Activated naive CD4-positive, alpha-beta T cell treated with anti-CD3 and anti-CD28 coated beads for 36 hours (primary cell): ENCODE measurements around the gene HSPB9. TPM values are rescaled to one million over a fixed set of nuclear protein-coding genes. Genes with fewer than 3 reads are reported as not detected.

Source experiments
- CTCF ChIA-PET: fragments of 350-600 bp; sonication (Branson Sonifier 250); formaldehyde crosslinking; loops from one replicate; lab custom pipeline; 2021; ENCODE audit warnings: antibody characterized with exemption; lab: Charles Lee
- DNase-seq: peaks from one replicate; pipeline ENCODE4 v3.0.0-alpha.2; 2020
- H3K27ac Mint-ChIP-seq: one replicate; pipeline ENCODE4 v1.8.0; 2021; ENCODE audit warnings: mild to moderate bottlenecking, mixed read lengths
- H3K27me3 Mint-ChIP-seq: one replicate; pipeline ENCODE4 v1.8.0; 2021; ENCODE audit warnings: low read depth, mixed read lengths
- H3K36me3 Mint-ChIP-seq: one replicate; pipeline ENCODE4 v1.8.0; 2021; ENCODE audit warnings: low read depth, mixed read lengths
- H3K4me1 Mint-ChIP-seq: one replicate; pipeline ENCODE4 v1.8.0; 2021; ENCODE audit warnings: low read depth, mixed read lengths
- H3K4me3 Mint-ChIP-seq: one replicate; pipeline ENCODE4 v1.8.0; 2021; ENCODE audit warnings: mild to moderate bottlenecking, moderate library complexity, mixed read lengths
- H3K9me3 Mint-ChIP-seq: one replicate; pipeline ENCODE4 v1.8.0; 2021; ENCODE audit warnings: mixed read lengths
- intact Hi-C: fragments of 100-400 bp; cut with micrococcal nuclease; formaldehyde crosslinking; loops from one replicate; pipeline ENCODE4 v1.15.1; 2023
- total RNA-seq, 2 experiments: library from RNA; stranded (reverse); gene quantifications; one replicate each; pipeline ENCODE4 v1.2.3, GENCODE V29; 2021

The HSPB9 gene
- total RNA-seq, 2 experiments from 2014 or later: not detected

- Mint-ChIP-seq H3K27me3 (no peaks in the 10 kb centered on the region), H3K9me3 (no peaks in the 10 kb centered on the region), H3K4me1 (no peaks in the 10 kb centered on the region), H3K36me3 (no peaks in the 10 kb centered on the region), H3K4me3 (no peak overlapping the region), H3K27ac (no peak overlapping the region)
- no peak for DNase-seq
- CTCF ChIA-PET: interaction anchor here (0.5 to 3.2 kb wide), 6 partner anchors 17 to 287 kb away, joined by 3 to 11 read pairs (median 3); partner anchors contain the start of gene KCNH4
- intact Hi-C loops: no loop called here
These were observed 41.2 kb downstream of the HSPB9 start for GRCh38 chr17:42163696-42164407.

DNA sequence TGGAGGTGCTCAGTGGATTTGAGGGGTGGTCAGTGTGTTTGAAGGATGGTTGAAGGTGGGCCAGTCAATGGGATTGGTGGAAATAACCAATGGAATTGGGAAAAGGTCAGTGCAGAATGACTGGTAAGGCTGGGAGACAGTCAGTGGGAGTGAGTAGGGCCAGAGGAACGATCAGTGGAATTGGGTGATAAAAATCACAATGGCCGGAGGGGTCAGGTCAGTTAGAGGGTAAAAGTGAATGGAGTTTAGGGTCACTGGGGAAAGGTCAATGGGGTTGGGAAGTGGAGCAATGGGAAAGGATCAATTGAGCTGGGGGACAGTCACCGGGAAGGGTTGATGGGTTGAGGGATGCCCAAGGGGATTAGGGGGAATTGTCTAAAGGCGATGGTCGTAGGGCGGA is 43.1 kb downstream of the HSPB9 start:
- Mint-ChIP-seq H3K9me3 (no peaks in the 10 kb centered on the region), H3K27me3 (no peaks in the 10 kb centered on the region), H3K4me1 (no peaks in the 10 kb centered on the region), H3K4me3 (no peak overlapping the region), H3K27ac (no peak overlapping the region), H3K36me3 (no peaks in the 10 kb centered on the region)
- intact Hi-C loops: no loop called here
- CTCF ChIA-PET: no interaction called here
- no peak for DNase-seq

DNA sequence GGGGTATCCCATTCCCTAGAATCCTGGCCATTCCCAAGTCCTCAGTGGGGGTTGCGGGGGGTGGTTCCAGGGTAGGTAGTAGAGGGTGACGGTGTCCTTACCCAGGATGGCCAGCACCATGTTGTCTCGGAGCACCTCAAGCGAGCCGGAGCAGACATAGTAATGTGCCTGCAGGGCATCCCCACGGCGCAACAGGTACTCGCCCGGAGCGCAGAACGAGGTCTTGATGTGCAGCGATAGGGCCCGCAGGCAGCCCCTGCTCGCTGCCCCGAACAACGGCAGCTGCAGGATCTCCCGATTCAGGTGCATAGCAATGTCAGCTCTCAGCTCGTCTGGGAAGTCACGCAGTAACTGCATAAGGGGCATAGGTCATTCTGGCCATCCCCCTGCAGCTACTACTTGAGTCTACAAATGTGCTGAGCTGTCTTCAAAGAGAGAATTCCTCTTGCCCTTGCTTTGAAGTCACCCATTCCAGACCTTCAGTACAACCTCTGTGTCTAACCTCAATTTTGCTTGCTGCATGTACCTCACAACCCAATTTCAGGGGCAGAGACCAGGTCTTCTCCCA is 43.7 kb downstream of the HSPB9 start:
- intact Hi-C loops: no loop called here
- Mint-ChIP-seq H3K36me3 (no peaks in the 10 kb centered on the region), H3K4me3 (no peak overlapping the region), H3K27ac (no peak overlapping the region), H3K9me3 (no peaks in the 10 kb centered on the region), H3K4me1 (no peaks in the 10 kb centered on the region), H3K27me3 (no peaks in the 10 kb centered on the region)
- CTCF ChIA-PET: no interaction called here
- DNase-seq: no peak

DNA sequence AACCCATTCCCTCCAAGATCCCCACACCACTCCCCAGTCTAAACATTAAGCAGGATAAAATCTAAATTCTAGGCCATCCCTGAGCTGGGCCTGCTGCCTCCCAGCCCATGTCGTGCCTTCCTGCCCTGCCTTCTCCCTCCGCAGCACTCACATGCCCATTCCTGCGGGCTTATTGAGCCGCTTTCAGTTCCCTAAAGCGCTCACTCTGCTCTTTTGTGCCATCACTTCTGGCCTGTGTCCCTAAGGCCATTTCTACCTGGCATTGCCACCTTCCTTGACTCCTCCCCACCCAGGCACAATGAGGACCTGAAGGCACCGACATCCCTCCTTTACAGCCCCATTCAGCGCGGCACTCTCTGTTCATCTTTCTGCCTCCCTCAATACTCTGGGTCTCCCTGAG is 45.2 kb downstream of the HSPB9 start:
- no peak overlapping the region for H3K27ac Mint-ChIP-seq
- CTCF ChIA-PET: interaction anchor here (0.8 kb wide), 1 partner anchor 12 kb away, joined by 3 read pairs; no protein-coding TSS in a partner anchor

GRCh38 chr17:42169351-42169750 is 46.7 kb downstream of the HSPB9 start:
- CTCF ChIA-PET: no interaction called here
- no peaks in the 10 kb centered on the region for H3K27me3 Mint-ChIP-seq
- no peak overlapping the region for H3K4me3 Mint-ChIP-seq
- intact Hi-C loops: no loop called here
- H3K9me3 Mint-ChIP-seq: no peaks in the 10 kb centered on the region
- DNase-seq: no peak
- H3K4me1 Mint-ChIP-seq: no peaks in the 10 kb centered on the region
- H3K36me3 Mint-ChIP-seq: no peaks in the 10 kb centered on the region
- H3K27ac Mint-ChIP-seq: no peak overlapping the region

More for the DNA sequence above, 45.2 kb downstream of the HSPB9 start:
- Mint-ChIP-seq H3K36me3 (no peaks in the 10 kb centered on the region), H3K4me3 (no peak overlapping the region), H3K27me3 (no peaks in the 10 kb centered on the region), H3K9me3 (no peaks in the 10 kb centered on the region), H3K4me1 (no peaks in the 10 kb centered on the region)
- no peak for DNase-seq
- intact Hi-C loops: no loop called here

DNA sequence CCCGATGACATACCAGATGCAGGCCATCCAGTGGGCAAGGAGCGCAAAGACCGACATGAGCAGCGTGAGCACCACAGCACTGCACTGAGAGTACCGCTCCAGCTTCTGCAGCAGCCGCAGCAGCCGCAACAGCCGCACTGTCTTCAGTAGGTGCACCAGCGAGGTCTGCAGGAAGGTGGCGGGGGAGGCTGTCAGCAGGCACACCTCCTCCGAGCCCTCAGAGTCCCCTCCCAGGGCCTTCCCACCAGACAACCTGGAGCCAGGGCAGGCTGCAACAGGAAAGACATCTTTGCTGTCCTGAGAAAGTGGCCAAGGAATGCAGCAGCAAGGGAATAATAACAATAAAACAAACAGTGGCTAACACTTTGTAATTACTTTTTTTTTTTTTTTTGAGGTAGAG is 49.2 kb downstream of the HSPB9 start:
- Mint-ChIP-seq H3K4me1 (no peaks in the 10 kb centered on the region), H3K4me3 (no peak overlapping the region), H3K9me3 (no peaks in the 10 kb centered on the region), H3K27ac (no peak overlapping the region), H3K36me3 (no peaks in the 10 kb centered on the region), H3K27me3 (no peaks in the 10 kb centered on the region)
- DNase-seq: no peak
- CTCF ChIA-PET: no interaction called here
- intact Hi-C loops: no loop called here

Other genes with a start within 250 kb of the HSPB9 start
- gene ACLY, start 203.9 kb upstream of the HSPB9 start, total RNA-seq: 100 to 1,000 TPM; 153 to 161 TPM
- gene ODAD4, start 192.2 kb upstream of the HSPB9 start, total RNA-seq: under 1 TPM; 0.55 to 0.79 TPM
- gene CNP, start 156.0 kb upstream of the HSPB9 start, total RNA-seq: 10 to 100 TPM; 58.4 to 59.1 TPM
- 10 to 100 TPM; 74.5 to 76.3 TPM for gene DNAJC7, start 105.4 kb upstream of the HSPB9 start, total RNA-seq
- 10 to 100 TPM; 12.4 to 13.2 TPM for gene NKIRAS2, start 102.7 kb upstream of the HSPB9 start, total RNA-seq
- under 1 TPM; 0.20 to 0.31 TPM for gene C17orf113, start 72.2 kb upstream of the HSPB9 start, total RNA-seq
- under 1 TPM; 0.36 to 0.77 TPM for gene ZNF385C, start 24.3 kb upstream of the HSPB9 start, total RNA-seq
- 10 to 100 TPM; 44.4 to 46.3 TPM for gene DHX58, start 10.1 kb upstream of the HSPB9 start, total RNA-seq
- 10 to 100 TPM; 57.3 to 59.0 TPM for gene KAT2A, start 1.4 kb upstream of the HSPB9 start, total RNA-seq
- 10 to 100 TPM; 32.5 to 36.6 TPM for gene RAB5C, start 32.2 kb downstream of the HSPB9 start, total RNA-seq
- under 1 TPM; 0.24 to 0.35 TPM for gene KCNH4, start 58.3 kb downstream of the HSPB9 start, total RNA-seq
- not detected for gene HCRT, start 62.6 kb downstream of the HSPB9 start, total RNA-seq
- gene GHDC, start 71.7 kb downstream of the HSPB9 start, total RNA-seq: 1 to 10 TPM; 9.0 to 9.7 TPM
- 100 to 1,000 TPM; 185 to 192 TPM for gene STAT5B, start 153.6 kb downstream of the HSPB9 start, total RNA-seq
- 100 to 1,000 TPM; 165 to 174 TPM for gene STAT5A, start 165.7 kb downstream of the HSPB9 start, total RNA-seq